WTC11 (cell line): ENCODE results near the gene OVOL1.

Source experiments
- IRF2 ChIP-seq: sonication (generic); formaldehyde crosslinking; IDR thresholded peaks from 2 replicates; pipeline ENCODE4 v1.8.0; 2022; ENCODE audit warnings: low read depth, missing genetic modification reagents, borderline replicate concordance
- TF ChIP-seq, protein P1 (sequence below): fragments of 200-600 bp; IDR thresholded peaks from 2 replicates; pipeline ENCODE4 v1.8.0; 2022; ENCODE audit warnings: antibody characterized with exemption

DNA sequence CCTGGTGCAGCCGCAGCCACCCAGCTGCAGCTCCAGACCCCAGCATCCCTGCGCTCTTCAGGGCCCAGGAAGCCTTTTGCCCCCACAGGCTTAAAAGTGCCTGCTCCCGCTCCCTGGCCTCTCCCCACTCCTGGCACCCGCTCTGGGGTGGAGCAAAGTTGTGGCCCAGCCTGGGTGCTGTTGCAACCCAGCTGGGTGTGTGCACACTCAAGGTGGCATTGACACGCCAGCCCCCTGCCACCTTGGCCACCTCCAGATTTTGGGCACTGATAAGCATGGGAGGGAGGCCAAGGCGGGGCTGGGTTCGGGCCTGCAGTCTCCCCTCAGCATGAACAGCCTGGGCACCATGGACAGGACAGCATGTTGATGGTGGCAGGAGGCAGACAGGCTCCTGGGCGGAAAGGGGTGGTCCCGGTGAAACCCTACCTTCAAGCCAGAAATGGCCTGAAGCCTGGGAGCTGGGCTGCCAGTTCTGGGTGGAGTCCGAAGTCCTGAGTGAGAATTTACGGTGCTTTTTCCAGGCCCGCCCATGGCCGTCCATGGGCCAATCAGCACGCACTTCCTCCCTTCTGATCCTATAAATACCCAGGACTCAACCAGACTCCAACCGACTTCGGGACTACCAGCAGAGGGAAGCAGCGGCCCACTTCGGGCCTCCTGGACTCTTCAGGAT is 42.7 kb upstream of the OVOL1 start:
- no peak for TF ChIP-seq IRF2 (CRISPR knock-in tag)
- TF ChIP-seq, protein P1, sequence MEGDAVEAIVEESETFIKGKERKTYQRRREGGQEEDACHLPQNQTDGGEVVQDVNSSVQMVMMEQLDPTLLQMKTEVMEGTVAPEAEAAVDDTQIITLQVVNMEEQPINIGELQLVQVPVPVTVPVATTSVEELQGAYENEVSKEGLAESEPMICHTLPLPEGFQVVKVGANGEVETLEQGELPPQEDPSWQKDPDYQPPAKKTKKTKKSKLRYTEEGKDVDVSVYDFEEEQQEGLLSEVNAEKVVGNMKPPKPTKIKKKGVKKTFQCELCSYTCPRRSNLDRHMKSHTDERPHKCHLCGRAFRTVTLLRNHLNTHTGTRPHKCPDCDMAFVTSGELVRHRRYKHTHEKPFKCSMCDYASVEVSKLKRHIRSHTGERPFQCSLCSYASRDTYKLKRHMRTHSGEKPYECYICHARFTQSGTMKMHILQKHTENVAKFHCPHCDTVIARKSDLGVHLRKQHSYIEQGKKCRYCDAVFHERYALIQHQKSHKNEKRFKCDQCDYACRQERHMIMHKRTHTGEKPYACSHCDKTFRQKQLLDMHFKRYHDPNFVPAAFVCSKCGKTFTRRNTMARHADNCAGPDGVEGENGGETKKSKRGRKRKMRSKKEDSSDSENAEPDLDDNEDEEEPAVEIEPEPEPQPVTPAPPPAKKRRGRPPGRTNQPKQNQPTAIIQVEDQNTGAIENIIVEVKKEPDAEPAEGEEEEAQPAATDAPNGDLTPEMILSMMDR = no peak
